NOMO-1 treated with dmso at 0.1 percent for 144 hours (cell line): Measurements from ENCODE around the gene ZNF692.
"Not testable (repeated sequence)": the region's sequence is repeated elsewhere in the genome, so short reads cannot be mapped to it uniquely, and the experiment has no call there.

ENCODE experiments used
- DNase-seq: peaks from one replicate; lab custom pipeline; 2025; ENCODE audit not compliant: unreplicated experiment; lab: John Stamatoyannopoulos, UW

ZNF692 gene

GRCh38 chr1:248858891-248859889 is at the start of gene ZNF692:
ZNF692 (minus strand) TSS chr1:248859085; CDS start chr1:248858309, 776 bp downstream.
- peak; percentile 93 for DNase-seq

GRCh38 chr1:248906753-248907661 is 48.1 kb upstream of the ZNF692 start:
- no peak for DNase-seq

GRCh38 chr1:248906009-248906752 is 47.3 kb upstream of the ZNF692 start, which contains the start of gene PGBD2:
PGBD2 (plus strand) TSS chr1:248906235; CDS start chr1:248913863, 7,628 bp downstream.
- DNase-seq, result peak; percentile 92

GRCh38 chr1:248905662-248906008 is 46.8 kb upstream of the ZNF692 start:
- no peak for DNase-seq

- no peak for DNase-seq
Observed at GRCh38 chr1:248904437-248905216, 45.7 kb upstream of the ZNF692 start.

GRCh38 chr1:248901578-248901977 is 42.7 kb upstream of the ZNF692 start:
- DNase-seq, result no peak

- DNase-seq, result no peak
Observed at GRCh38 chr1:248900637-248901036, 41.8 kb upstream of the ZNF692 start.

- no peak for DNase-seq
Observed at GRCh38 chr1:248897412-248898337, 38.8 kb upstream of the ZNF692 start.

- DNase-seq, result no peak
Observed at GRCh38 chr1:248894837-248895236, 36.0 kb upstream of the ZNF692 start.

- no peak for DNase-seq
Observed at GRCh38 chr1:248892590-248892989, 33.7 kb upstream of the ZNF692 start.

GRCh38 chr1:248891758-248892157 is 32.9 kb upstream of the ZNF692 start:
- DNase-seq, result no peak

- no peak for DNase-seq
Observed at GRCh38 chr1:248890549-248891498, 31.9 kb upstream of the ZNF692 start.

- not testable (repeated sequence) for DNase-seq
Observed at GRCh38 chr1:248889914-248890243, 31.0 kb upstream of the ZNF692 start.

GRCh38 chr1:248886237-248886895 is 27.5 kb upstream of the ZNF692 start:
- no peak for DNase-seq

- no peak for DNase-seq
Observed at GRCh38 chr1:248885646-248886045, 26.8 kb upstream of the ZNF692 start.

- no peak for DNase-seq
Observed at GRCh38 chr1:248884632-248885295, 25.9 kb upstream of the ZNF692 start.

- not testable (repeated sequence) for DNase-seq
Observed at GRCh38 chr1:248882427-248882826, 23.5 kb upstream of the ZNF692 start.
